HepG2 (cell line): ENCODE results near the gene KCNB1. TPM values are rescaled to one million over a fixed set of nuclear protein-coding genes. Genes with fewer than 3 reads are reported as not detected.
A peak's percentile ranks its signal among the peaks of the same experiment; 100 is the strongest.

Experiments used
- ATAC-seq: fragments of 200-7000 bp; cut with Tn5 transposase; 3 replicates; pipeline ENCODE4 v1.9.1; 2020; ENCODE audit warnings: mild to moderate bottlenecking, moderate library complexity
- BruUV-seq: library from RNA; stranded (reverse); fragments of 400-500 nt; replicated peaks from 2 replicates; lab custom pipeline; 2021; lab: Mats Ljungman, UMichigan
- CTCF ChIA-PET: fragments of 300-600 bp; formaldehyde crosslinking; extraction: SDS; loops from one replicate; lab custom pipeline; 2021; ENCODE audit warnings: low total read pairs, inconsistent platforms, low intra/inter-chr PET ratio; lab: Yijun Ruan, JAX
- POLR2A ChIA-PET: fragments of 350-600 bp; sonication (Branson Sonifier 250); formaldehyde crosslinking; loops from one replicate; lab custom pipeline; 2020; ENCODE audit warnings: antibody characterized with exemption, inconsistent platforms; lab: Yijun Ruan, JAX
- DNase-seq: peaks from one replicate; pipeline ENCODE4 v3.0.0-alpha.2; 2015; ENCODE audit warnings: low spot score
- FAIRE-seq: peaks from 3 replicates; lab custom pipeline; 2011; peaks lifted over from hg19 to GRCh38; lab: Jason Lieb, UNC
- H2AFZ ChIP-seq: one replicate; pipeline ENCODE4 v1.6.1; 2011; ENCODE audit warnings: low read length, inconsistent platforms
- H3K27ac ChIP-seq: fragments of 300-600 bp; 3 replicates; pipeline ENCODE4 v1.8.0; 2011; ENCODE audit warnings: mixed run types, mild to moderate bottlenecking, mixed read lengths, low read length, inconsistent platforms; ENCODE audit not compliant: insufficient read depth; ENCODE audit errors: extremely low read length
- H3K27me3 ChIP-seq, 2 experiments: fragments of 200-600 bp in 1 of 2; 2 replicates in 1 of 2; 3 replicates in 1 of 2; pipeline versions ENCODE4 v1.6.0 to v1.8.0; 2011; ENCODE audit warnings: low read length in 2 of 2, mild to moderate bottlenecking in 2 of 2, moderate library complexity in 2 of 2, inconsistent platforms in 1 of 2; ENCODE audit not compliant: insufficient read depth in 2 of 2, control insufficient read depth in 1 of 2
- H3K36me3 ChIP-seq, 2 experiments: fragments of 200-600 bp in 1 of 2; replicated peaks in 1 of 2; 2 replicates in 1 of 2; 3 replicates in 1 of 2; pipeline versions ENCODE4 v1.5.1 to v1.8.0; 2011; ENCODE audit warnings: low read length in 2 of 2, inconsistent platforms in 1 of 2; ENCODE audit not compliant: insufficient read depth in 2 of 2, control insufficient read depth in 1 of 2
- H3K4me1 ChIP-seq: 2 replicates; pipeline ENCODE4 v1.5.1; 2012; ENCODE audit warnings: low read length, inconsistent platforms; ENCODE audit not compliant: insufficient read depth
- H3K4me2 ChIP-seq: 2 replicates; pipeline ENCODE4 v1.6.0; 2011; ENCODE audit warnings: low read depth, low read length, inconsistent platforms
- H3K4me3 ChIP-seq, 3 experiments: fragments of 200-600 bp in 1 of 3; sonication (generic), shearing (Covaris generic) in 1 of 3; replicated peaks in 1 of 3; 2 replicates each; pipeline ENCODE4 v1.5.1; 2011 to 2016; ENCODE audit warnings: low read length in 3 of 3, inconsistent platforms in 2 of 3, low read depth in 2 of 3, mild to moderate bottlenecking in 2 of 3, control low read depth in 1 of 3, mixed read lengths in 1 of 3; ENCODE audit not compliant: insufficient read depth in 1 of 3
- H3K79me2 ChIP-seq: one replicate; pipeline ENCODE4 v1.6.1; 2011; ENCODE audit warnings: low read length, inconsistent platforms; ENCODE audit not compliant: insufficient read depth
- H3K9ac ChIP-seq: 2 replicates; pipeline ENCODE4 v1.6.0; 2011; ENCODE audit warnings: mild to moderate bottlenecking, low read depth, low read length, inconsistent platforms; ENCODE audit not compliant: insufficient read depth
- H3K9me3 ChIP-seq: 2 replicates; pipeline ENCODE4 v1.5.1; 2012; ENCODE audit warnings: mild to moderate bottlenecking, low read length
- H4K20me1 ChIP-seq: 2 replicates; pipeline ENCODE4 v1.6.0; 2011; ENCODE audit warnings: inconsistent platforms, mild to moderate bottlenecking, low read length, moderate library complexity; ENCODE audit not compliant: insufficient read depth
- HNRNPL ChIP-seq: fragments of 200-400 bp; formaldehyde crosslinking; IDR thresholded peaks from 2 replicates; pipeline ENCODE4 v1.6.1; 2017; ENCODE audit warnings: mild to moderate bottlenecking, low read depth, low read length
- ZMYM3 ChIP-seq: sonication (generic); formaldehyde crosslinking; IDR thresholded peaks from 2 replicates; pipeline ENCODE4 v1.5.1; 2020; ENCODE audit warnings: mild to moderate bottlenecking, missing genetic modification reagents
- ZNF142 ChIP-seq: sonication (generic); formaldehyde crosslinking; IDR thresholded peaks from 2 replicates; pipeline ENCODE4 v1.4.0; 2020; ENCODE audit warnings: missing genetic modification reagents
- ZNF629 ChIP-seq: sonication (generic); formaldehyde crosslinking; conservative IDR thresholded peaks from 2 replicates; pipeline ENCODE4 v1.5.0; 2020; ENCODE audit warnings: missing genetic modification reagents
- ZNF709 ChIP-seq: sonication (generic); formaldehyde crosslinking; IDR thresholded peaks from 2 replicates; pipeline ENCODE4 v1.5.0; 2020; ENCODE audit warnings: mild to moderate bottlenecking, missing genetic modification reagents
- WGBS: methylation state at CpG from one replicate; pipeline ENCODE4 v1.1.6; 2017; ENCODE audit warnings: low lambda C conversion rate; 5-methylcytosine and 5-hydroxymethylcytosine counted together
- in situ Hi-C: cut with HindIII; loops from 2 replicates; pipeline ENCODE4 v1.10.0; 2017; ENCODE audit warnings: low pct_unique_long_range_greater_than_20kb; ENCODE audit not compliant: extremely low pct_ligation_motif_present
- intact Hi-C: fragments of 100-400 bp; cut with micrococcal nuclease; formaldehyde crosslinking; loops from one replicate; pipeline ENCODE4 v1.10.0; 2022; ENCODE audit not compliant: unreplicated experiment
- polyA plus RNA-seq, 8 experiments: library from polyadenylated mRNA; depleted of rRNA in 3 of 8; stranded (reverse) in 7 of 8; unstranded in 1 of 8; fragments of >200 nt; fragmentation: Illumina TruSeq in 4 of 8; extraction: Trizol in 4 of 8; gene quantifications; 2 replicates each; pipeline versions ENCODE4 v1.2.1 to v1.2.3, GENCODE V29; 2011 to 2016; ENCODE audit warnings: low read depth in 4 of 8, missing spikeins in 1 of 8, mixed read lengths in 1 of 8; ENCODE audit not compliant: insufficient read depth in 1 of 8
- total RNA-seq, 5 experiments: library from RNA; depleted of rRNA; stranded (reverse); fragments of >200 nt; fragmentation: Illumina TruSeq; extraction: Trizol; gene quantifications; 2 replicates each; pipeline ENCODE4 v1.2.3, GENCODE V29; 2016; ENCODE audit warnings: low read depth in 1 of 5

The KCNB1 gene
- total and polyA plus RNA-seq, 2 of the 13 experiments (the other 11 are each of a cell fraction or from before 2014, with no cell fraction given) = 0.02 TPM; not detected in 1

GRCh38 chr20:49394757-49395156, 87.7 kb downstream of the KCNB1 start:
- Histone ChIP-seq H3K4me3 (no peak overlapping the region), H4K20me1 (no peaks in the 10 kb centered on the region), H2AFZ (no peak overlapping the region), H3K36me3 (no peaks in the 10 kb centered on the region), H3K4me2 (no peak overlapping the region), H3K79me2 (no peaks in the 10 kb centered on the region), H3K27me3 (peaks cover 2 to 15% of the 10 kb centered on the region in 2 experiments; a peak in 3 of 5 replicates), H3K27ac (no peak overlapping the region), H3K9me3 (no peaks in the 10 kb centered on the region), H3K9ac (no peak overlapping the region), H3K4me1 (no peaks in the 10 kb centered on the region)
- in situ Hi-C loops (no loop called here), intact Hi-C loops (no loop called here)
- WGBS = 38% methylated on average over 8 of the region's 8 CpGs
- ChIA-PET CTCF (no interaction called here), POLR2A (no interaction called here)
- TF ChIP-seq ZNF629 (CRISPR knock-in tag) (peak; percentile 65), ZNF142 (no peak), ZNF709 (no peak), HNRNPL (no peak), ZMYM3 (CRISPR knock-in tag) (peak; percentile 29; the same call in 1 of the 2 replicates)
- ATAC-seq = no peak
- no TSS peak for BruUV-seq
- peak; percentile 4 for FAIRE-seq
- no peak for DNase-seq
